Measurements from ENCODE around the gene PROX1.

Gene PROX1

GRCh38 chr1:213979751-213980586, 7.8 kb upstream of the PROX1 start:
- DNase-seq (ENCODE audit: low read depth in 2 of 2), result no peak

- no peak for DNase-seq (ENCODE audit: low read depth in 2 of 2)
These were observed 6.9 kb upstream of the PROX1 start for GRCh38 chr1:213980906-213981305.

GRCh38 chr1:213982289-213982671, 5.5 kb upstream of the PROX1 start:
- no peak for DNase-seq (ENCODE audit: low read depth in 2 of 2)

- no peak for DNase-seq (ENCODE audit: low read depth in 2 of 2)
These were observed 4.9 kb upstream of the PROX1 start for GRCh38 chr1:213982672-213983492.

DNA sequence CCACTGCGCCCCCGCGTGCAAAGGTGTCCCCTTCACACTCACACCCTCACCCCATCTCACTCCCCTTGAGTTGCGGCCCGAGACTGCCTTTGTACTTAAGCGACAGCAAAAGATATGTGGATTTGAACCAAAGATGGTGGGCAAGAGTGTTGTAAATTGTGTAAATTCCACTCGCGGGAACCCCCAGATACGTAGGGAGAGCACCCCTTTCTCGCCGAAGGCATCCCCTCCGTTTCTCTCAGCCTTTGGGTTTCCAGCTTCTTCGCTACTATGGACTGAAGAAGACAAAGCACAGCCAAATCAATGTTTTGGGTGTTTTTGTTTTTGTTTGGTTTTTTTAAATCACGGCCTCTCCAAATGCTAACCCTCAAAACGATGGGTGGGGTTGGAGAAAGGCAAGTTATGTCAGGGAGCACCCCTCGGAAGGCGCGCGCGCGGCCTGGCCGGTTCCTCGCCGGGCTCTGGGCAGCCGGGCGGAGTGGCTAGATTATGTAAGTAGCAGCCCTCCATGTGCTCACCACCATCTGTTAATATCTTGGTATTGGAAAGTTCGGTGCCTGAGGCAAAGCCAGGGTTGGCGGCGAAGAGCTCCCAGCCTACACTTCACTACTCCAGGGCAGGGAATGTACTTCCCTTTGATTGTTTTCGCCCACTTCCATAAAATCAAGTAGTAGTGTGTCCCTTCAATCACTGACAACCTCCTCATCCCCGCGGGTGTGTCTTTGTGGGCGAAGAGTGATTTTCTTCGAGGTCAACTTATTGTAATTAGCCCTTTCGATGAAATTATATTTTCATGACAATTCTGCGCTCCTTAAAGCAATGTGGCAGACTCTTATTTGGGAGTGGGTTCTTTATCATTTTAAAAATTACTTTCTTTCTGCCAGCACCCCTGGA, 4.0 kb upstream of the PROX1 start:
- no peak for DNase-seq (ENCODE audit: low read depth in 2 of 2)

DNA sequence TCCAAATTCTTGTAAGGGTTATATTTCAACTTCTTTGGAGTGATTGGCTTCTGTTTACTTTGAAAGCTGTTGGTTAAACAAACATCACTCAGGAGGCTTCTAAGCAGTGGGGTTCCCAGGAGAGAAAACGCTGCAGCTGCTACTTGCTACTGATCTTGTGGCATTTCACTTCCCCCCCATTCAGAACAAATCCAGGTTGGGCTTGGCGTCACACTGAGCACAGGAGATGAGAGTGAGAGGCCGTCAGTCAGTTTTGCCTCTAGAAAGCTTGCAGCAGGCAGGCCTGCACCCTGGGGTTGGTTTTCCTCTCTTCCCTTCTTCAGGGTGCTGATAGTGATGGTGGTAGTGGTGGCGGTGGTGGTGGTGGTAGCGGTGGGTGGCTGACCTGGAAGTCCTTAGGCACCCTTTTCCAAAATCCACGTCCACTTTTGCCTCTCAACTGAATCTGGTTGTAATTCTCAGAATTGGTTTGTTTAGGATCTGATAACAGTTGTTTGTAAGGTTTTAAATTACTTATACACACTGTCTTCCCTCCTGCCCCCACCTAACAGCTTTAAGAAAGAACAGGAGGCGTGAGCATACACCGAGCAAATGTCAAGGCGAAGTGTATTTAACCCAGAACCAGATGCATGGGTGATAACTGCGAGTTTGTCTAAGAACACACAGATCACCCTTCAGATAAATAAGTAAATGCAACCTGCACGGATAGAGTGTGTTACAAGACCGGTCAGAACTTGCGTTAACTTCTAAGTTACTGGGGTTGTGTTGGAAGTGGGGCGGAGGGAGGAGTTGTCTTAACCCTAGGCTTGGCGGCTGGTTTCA, 3.2 kb upstream of the PROX1 start:
- no peak for DNase-seq (ENCODE audit: low read depth in 2 of 2)

DNA sequence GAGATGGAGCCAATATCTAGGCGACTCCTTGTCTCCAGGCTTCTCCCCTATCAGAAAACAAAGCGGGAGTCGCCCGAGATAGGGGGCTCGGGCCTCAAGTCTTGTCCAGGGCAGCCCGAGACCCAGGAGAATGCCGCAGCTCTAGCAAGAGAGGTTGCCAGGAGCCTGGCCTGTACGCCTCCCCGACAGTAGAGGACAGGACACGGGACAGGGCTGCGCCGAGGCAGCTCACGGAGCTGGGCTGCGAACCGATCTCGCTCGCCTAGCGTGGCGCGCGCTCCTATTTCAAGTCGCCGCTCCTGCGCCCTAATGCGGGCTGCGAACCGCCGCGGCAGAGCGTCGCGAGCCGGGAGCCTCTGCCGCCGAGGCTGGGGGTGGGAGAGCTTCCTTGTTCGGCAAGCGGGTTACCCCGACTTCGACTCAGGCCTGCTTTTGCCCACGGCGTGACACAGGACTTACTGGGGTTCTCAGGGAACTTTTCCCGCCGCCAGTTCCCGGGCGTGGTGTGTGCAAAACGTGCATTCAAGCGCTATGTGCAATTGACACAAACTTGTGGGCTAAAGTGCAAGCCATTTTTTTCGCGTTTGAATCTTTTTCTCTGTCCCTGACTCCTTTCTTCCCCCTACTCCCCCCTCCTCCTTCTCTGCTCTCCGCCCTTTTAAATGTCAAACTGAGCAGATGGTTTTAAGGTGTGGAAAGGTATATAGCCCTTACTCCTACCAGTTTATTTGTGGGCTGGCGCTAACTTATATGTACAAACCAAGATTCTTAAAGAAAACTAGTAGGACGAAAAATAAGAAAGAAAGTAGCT, 2.4 kb upstream of the PROX1 start:
- DNase-seq (ENCODE audit: low read depth in 2 of 2), result no peak

- DNase-seq (ENCODE audit: low read depth in 2 of 2), result no peak
These were observed 1.5 kb upstream of the PROX1 start for GRCh38 chr1:213986020-213986924.

GRCh38 chr1:213986925-213987250, 885 bp upstream of the PROX1 start:
- no peak for DNase-seq (ENCODE audit: low read depth in 2 of 2)

- DNase-seq (ENCODE audit: low read depth in 2 of 2), result peak in 1 of 2 donors; percentile 15
These were observed 299 bp upstream of the PROX1 start for GRCh38 chr1:213987422-213987926.

- no peak for DNase-seq (ENCODE audit: low read depth in 2 of 2)
These were observed 781 bp downstream of the PROX1 start for GRCh38 chr1:213988507-213989001.

- DNase-seq (ENCODE audit: low read depth in 2 of 2), result no peak
These were observed 1.5 kb downstream of the PROX1 start for GRCh38 chr1:213989002-213989855.

- DNase-seq (ENCODE audit: low read depth in 2 of 2), result no peak
These were observed 6.2 kb downstream of the PROX1 start for GRCh38 chr1:213993929-213994328.

- DNase-seq (ENCODE audit: low read depth in 2 of 2), result no peak
These were observed 7.1 kb downstream of the PROX1 start for GRCh38 chr1:213994888-213995287.

DNA sequence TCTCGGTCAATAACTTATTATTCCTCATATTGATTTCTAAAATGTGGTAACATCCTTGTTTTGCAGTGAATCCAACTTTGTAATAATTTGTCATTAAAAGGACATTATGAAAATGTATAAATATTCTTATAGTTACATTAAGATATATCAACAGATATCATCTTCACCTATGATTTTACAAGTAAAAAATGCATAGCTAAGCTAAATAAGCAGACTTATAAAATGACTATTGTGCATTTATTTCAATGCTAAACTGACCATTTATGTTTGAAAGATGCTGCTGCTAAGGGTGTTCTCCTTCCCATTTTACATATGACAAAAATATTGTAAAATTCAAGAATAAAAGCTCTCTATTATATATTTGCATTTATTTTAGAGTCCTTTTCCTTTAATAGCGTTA, 7.8 kb downstream of the PROX1 start:
- no peak for DNase-seq (ENCODE audit: low read depth in 2 of 2)

DNA sequence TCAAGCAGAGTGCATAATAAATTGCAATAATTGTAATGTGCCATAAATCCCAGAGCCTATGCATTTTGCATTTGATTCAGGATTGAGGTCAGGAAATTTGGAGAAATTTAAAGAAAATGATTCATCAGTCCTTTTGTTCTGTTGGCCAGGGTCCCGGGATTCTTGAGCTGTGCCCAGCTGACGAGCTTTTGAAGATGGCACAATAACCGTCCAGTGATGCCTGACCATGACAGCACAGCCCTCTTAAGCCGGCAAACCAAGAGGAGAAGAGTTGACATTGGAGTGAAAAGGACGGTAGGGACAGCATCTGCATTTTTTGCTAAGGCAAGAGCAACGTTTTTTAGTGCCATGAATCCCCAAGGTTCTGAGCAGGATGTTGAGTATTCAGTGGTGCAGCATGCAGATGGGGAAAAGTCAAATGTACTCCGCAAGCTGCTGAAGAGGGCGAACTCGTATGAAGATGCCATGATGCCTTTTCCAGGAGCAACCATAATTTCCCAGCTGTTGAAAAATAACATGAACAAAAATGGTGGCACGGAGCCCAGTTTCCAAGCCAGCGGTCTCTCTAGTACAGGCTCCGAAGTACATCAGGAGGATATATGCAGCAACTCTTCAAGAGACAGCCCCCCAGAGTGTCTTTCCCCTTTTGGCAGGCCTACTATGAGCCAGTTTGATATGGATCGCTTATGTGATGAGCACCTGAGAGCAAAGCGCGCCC, 8.7 kb downstream of the PROX1 start:
- no peak for DNase-seq (ENCODE audit: low read depth in 2 of 2)

- no peak for DNase-seq (ENCODE audit: low read depth in 2 of 2)
These were observed 9.4 kb downstream of the PROX1 start for GRCh38 chr1:213997038-213997771.

All from stimulated activated CD8-positive, alpha-beta memory T cell treated with anti-CD3 and anti-CD28 coated beads, Interleukin-15, amount 100 ng/mL, for 48 hours (primary cell).